Activated CD4-positive, alpha-beta T cell treated with anti-CD3 and anti-CD28 coated beads, Interleukin-2, amount 10 ng/mL, durations not matched to agents 7 days and 5 days (primary cell): ENCODE measurements around the gene CHRNB2. TPM values are rescaled to one million over a fixed set of nuclear protein-coding genes. Genes with fewer than 3 reads are reported as not detected.

Experiments
- CTCF ChIA-PET: fragments of 350-600 bp; sonication (Branson Sonifier 250); formaldehyde crosslinking; loops from one replicate; lab custom pipeline; 2021; ENCODE audit warnings: antibody characterized with exemption; lab: Charles Lee
- POLR2A ChIA-PET: fragments of 350-600 bp; sonication (Branson Sonifier 250); formaldehyde crosslinking; loops from one replicate; lab custom pipeline; 2021; ENCODE audit warnings: antibody characterized with exemption; lab: Charles Lee
- DNase-seq: peaks from one replicate; pipeline ENCODE4 v3.0.0-alpha.2; 2020
- H3K27ac Mint-ChIP-seq: one replicate; pipeline ENCODE4 v1.8.0; 2021; ENCODE audit warnings: mild to moderate bottlenecking, moderate library complexity, mixed read lengths
- H3K27me3 Mint-ChIP-seq: one replicate; pipeline ENCODE4 v1.8.0; 2021; ENCODE audit warnings: mixed read lengths
- H3K36me3 Mint-ChIP-seq: one replicate; pipeline ENCODE4 v1.8.0; 2021; ENCODE audit warnings: low read depth, mixed read lengths
- H3K4me1 Mint-ChIP-seq: one replicate; pipeline ENCODE4 v1.8.0; 2021; ENCODE audit warnings: mixed read lengths
- H3K4me3 Mint-ChIP-seq: one replicate; pipeline ENCODE4 v1.8.0; 2021; ENCODE audit warnings: mild to moderate bottlenecking, moderate library complexity, mixed read lengths
- H3K9me3 Mint-ChIP-seq: one replicate; pipeline ENCODE4 v1.8.0; 2021; ENCODE audit warnings: mixed read lengths
- total RNA-seq, 2 experiments: library from RNA; stranded (reverse); gene quantifications; one replicate each; pipeline ENCODE4 v1.2.3, GENCODE V29; 2021

The CHRNB2 gene
- total RNA-seq, 2 experiments from 2014 or later: not detected

- H3K27ac Mint-ChIP-seq: no peak overlapping the region
- DNase-seq: no peak
- H3K4me3 Mint-ChIP-seq: no peak overlapping the region
- ChIA-PET CTCF (interaction anchor here (1.1 to 1.2 kb wide), 2 partner anchors 15 to 62 kb away, joined by 3 to 4 read pairs; no protein-coding TSS in a partner anchor), POLR2A (no interaction called here)
- H3K4me1 Mint-ChIP-seq: no peaks in the 10 kb centered on the region
- no peaks in the 10 kb centered on the region for H3K36me3 Mint-ChIP-seq
- peaks cover 19% of the 10 kb centered on the region for H3K27me3 Mint-ChIP-seq
- no peaks in the 10 kb centered on the region for H3K9me3 Mint-ChIP-seq
Observed at GRCh38 chr1:154541231-154541630, 26.3 kb upstream of the CHRNB2 start.

- Mint-ChIP-seq H3K4me3 (no peak overlapping the region), H3K36me3 (peaks cover 24% of the 10 kb centered on the region), H3K4me1 (peaks cover 15% of the 10 kb centered on the region), H3K27ac (no peak overlapping the region), H3K27me3 (peaks cover 7% of the 10 kb centered on the region), H3K9me3 (no peaks in the 10 kb centered on the region)
- peak; percentile 59 for DNase-seq
- CTCF ChIA-PET: interaction anchor here (0.6 to 2.5 kb wide), 27 partner anchors 9 to 538 kb away, joined by 3 to 12 read pairs (median 3); partner anchors contain the start of genes ATP8B2, SHE and TDRD10
- POLR2A ChIA-PET: no interaction called here
Observed at GRCh38 chr1:154546264-154547063, 21.1 kb upstream of the CHRNB2 start.

GRCh38 chr1:154547105-154547732 lies 20.4 kb upstream of the CHRNB2 start:
- no peak for DNase-seq
- H3K4me3 Mint-ChIP-seq: no peak overlapping the region
- ChIA-PET CTCF (interaction anchor here (0.6 to 2.5 kb wide), 26 partner anchors 8 to 537 kb away, joined by 3 to 12 read pairs (median 3); partner anchors contain the start of genes ATP8B2, SHE and TDRD10), POLR2A (no interaction called here)
- peaks cover 15% of the 10 kb centered on the region for H3K4me1 Mint-ChIP-seq
- H3K36me3 Mint-ChIP-seq: peaks cover 31% of the 10 kb centered on the region
- H3K27me3 Mint-ChIP-seq: peaks cover 4% of the 10 kb centered on the region
- no peak overlapping the region for H3K27ac Mint-ChIP-seq
- H3K9me3 Mint-ChIP-seq: no peaks in the 10 kb centered on the region

- H3K36me3 Mint-ChIP-seq: peaks cover 38% of the 10 kb centered on the region
- H3K27ac Mint-ChIP-seq: no peak overlapping the region
- CTCF ChIA-PET: interaction anchor here (1.1 to 2.2 kb wide), 2 partner anchors 10 to 11 kb away, joined by 4 to 5 read pairs; no protein-coding TSS in a partner anchor
- no peaks in the 10 kb centered on the region for H3K27me3 Mint-ChIP-seq
- DNase-seq: no peak
- H3K4me3 Mint-ChIP-seq: no peak overlapping the region
- POLR2A ChIA-PET: no interaction called here
- H3K4me1 Mint-ChIP-seq: peaks cover 15% of the 10 kb centered on the region
- H3K9me3 Mint-ChIP-seq: no peaks in the 10 kb centered on the region
Observed at GRCh38 chr1:154548028-154548427, 19.6 kb upstream of the CHRNB2 start.

DNA sequence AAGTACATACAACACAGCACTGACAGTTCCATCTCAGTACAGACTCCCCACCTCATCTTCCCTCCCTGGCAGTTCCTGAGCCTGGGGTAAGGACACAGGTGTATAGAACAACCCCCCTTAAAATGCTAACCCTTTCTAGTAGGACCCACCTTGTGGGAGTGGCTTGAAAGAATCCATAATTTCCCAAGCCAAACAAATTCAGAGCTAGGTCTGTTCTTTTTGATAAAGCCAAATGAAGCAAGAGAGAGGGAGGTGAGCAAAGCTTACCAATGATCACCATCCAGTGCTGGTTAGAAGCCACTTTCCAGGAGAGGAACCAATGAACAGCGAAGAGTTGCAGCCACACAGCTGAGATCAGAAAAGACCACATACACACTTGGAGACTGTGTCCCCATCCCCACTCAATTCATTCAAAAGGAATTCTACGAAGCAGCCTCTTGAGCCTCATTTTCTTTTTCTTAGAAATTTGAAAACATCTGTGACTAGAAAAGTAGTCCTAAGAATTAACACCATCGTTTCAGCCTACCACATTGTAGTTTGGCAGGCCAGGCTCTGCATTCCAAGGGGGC lies 18.3 kb upstream of the CHRNB2 start:
- POLR2A ChIA-PET: interaction anchor here (0.6 kb wide), 1 partner anchor 25 kb away, joined by 3 read pairs; no protein-coding TSS in a partner anchor
- peaks cover 15% of the 10 kb centered on the region for H3K4me1 Mint-ChIP-seq

DNA sequence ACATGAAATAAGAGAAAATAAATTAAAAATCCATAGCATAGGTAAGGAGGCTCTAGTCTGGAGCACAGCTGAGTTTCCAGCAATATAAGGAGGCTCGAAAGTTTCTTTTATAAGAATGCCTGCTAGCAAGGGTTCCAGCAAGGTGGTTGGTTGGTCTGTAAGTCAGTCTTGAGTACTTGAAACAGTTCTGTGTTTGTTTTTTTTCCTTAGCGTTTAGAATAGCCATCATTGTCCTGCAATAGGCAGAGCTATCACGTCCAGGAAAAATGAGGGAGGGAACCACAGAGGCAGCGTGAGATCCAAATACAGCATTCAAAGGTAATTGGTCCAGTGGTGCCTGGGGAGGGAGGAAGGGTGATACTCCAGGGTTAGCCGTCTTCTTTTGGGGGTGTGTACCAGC lies 17.5 kb upstream of the CHRNB2 start:
- no peaks in the 10 kb centered on the region for H3K27me3 Mint-ChIP-seq
- ChIA-PET POLR2A (interaction anchor here (0.5 kb wide), 1 partner anchor 1675 kb away, joined by 4 read pairs; no protein-coding TSS in a partner anchor), CTCF (interaction anchor here (0.6 to 2.2 kb wide), 3 partner anchors 9 to 763 kb away, joined by 3 to 7 read pairs (median 5); no protein-coding TSS in a partner anchor)
- H3K4me3 Mint-ChIP-seq: no peak overlapping the region
- H3K4me1 Mint-ChIP-seq: peaks cover 19% of the 10 kb centered on the region
- H3K27ac Mint-ChIP-seq: no peak overlapping the region
- H3K36me3 Mint-ChIP-seq: peaks cover 56% of the 10 kb centered on the region
- no peaks in the 10 kb centered on the region for H3K9me3 Mint-ChIP-seq
- DNase-seq: no peak

More for the DNA sequence above, 18.3 kb upstream of the CHRNB2 start:
- CTCF ChIA-PET: interaction anchor here (1.1 to 2.2 kb wide), 3 partner anchors 10 to 69 kb away, joined by 4 to 7 read pairs (median 5); no protein-coding TSS in a partner anchor
- Mint-ChIP-seq H3K4me3 (no peak overlapping the region), H3K9me3 (no peaks in the 10 kb centered on the region), H3K27me3 (no peaks in the 10 kb centered on the region), H3K27ac (no peak overlapping the region), H3K36me3 (peaks cover 49% of the 10 kb centered on the region)
- no peak for DNase-seq

- no peak overlapping the region for H3K27ac Mint-ChIP-seq
- CTCF ChIA-PET: interaction anchor here (1.7 kb wide), 1 partner anchor 70 kb away, joined by 7 read pairs; no protein-coding TSS in a partner anchor
Observed at GRCh38 chr1:154550657-154551056, 16.9 kb upstream of the CHRNB2 start.

GRCh38 chr1:154551474-154551873 lies 16.1 kb upstream of the CHRNB2 start:
- CTCF ChIA-PET: interaction anchor here (0.6 kb wide), 1 partner anchor 1482 kb away, joined by 3 read pairs; no protein-coding TSS in a partner anchor
- H3K36me3 Mint-ChIP-seq: peaks cover 69% of the 10 kb centered on the region
- POLR2A ChIA-PET: no interaction called here

More at GRCh38 chr1:154550657-154551056, 16.9 kb upstream of the CHRNB2 start:
- peaks cover 62% of the 10 kb centered on the region for H3K36me3 Mint-ChIP-seq
- no peak overlapping the region for H3K4me3 Mint-ChIP-seq
- DNase-seq: no peak
- POLR2A ChIA-PET: no interaction called here
- H3K4me1 Mint-ChIP-seq: peaks cover 25% of the 10 kb centered on the region
- H3K9me3 Mint-ChIP-seq: no peaks in the 10 kb centered on the region
- H3K27me3 Mint-ChIP-seq: no peaks in the 10 kb centered on the region

GRCh38 chr1:154552036-154552435 lies 15.5 kb upstream of the CHRNB2 start:
- ChIA-PET POLR2A (no interaction called here), CTCF (interaction anchor here (0.9 kb wide), 1 partner anchor 73 kb away, joined by 4 read pairs; no protein-coding TSS in a partner anchor)
- peaks cover 37% of the 10 kb centered on the region for H3K4me1 Mint-ChIP-seq
- no peaks in the 10 kb centered on the region for H3K27me3 Mint-ChIP-seq
- no peak overlapping the region for H3K27ac Mint-ChIP-seq
- DNase-seq: no peak
- no peaks in the 10 kb centered on the region for H3K9me3 Mint-ChIP-seq
- no peak overlapping the region for H3K4me3 Mint-ChIP-seq
- peaks cover 70% of the 10 kb centered on the region for H3K36me3 Mint-ChIP-seq

More at GRCh38 chr1:154551474-154551873, 16.1 kb upstream of the CHRNB2 start:
- Mint-ChIP-seq H3K27me3 (no peaks in the 10 kb centered on the region), H3K9me3 (no peaks in the 10 kb centered on the region), H3K4me3 (no peak overlapping the region), H3K4me1 (peaks cover 32% of the 10 kb centered on the region), H3K27ac (no peak overlapping the region)
- DNase-seq: no peak

GRCh38 chr1:154553056-154554030 lies 14.2 kb upstream of the CHRNB2 start:
- no peaks in the 10 kb centered on the region for H3K27me3 Mint-ChIP-seq
- H3K27ac Mint-ChIP-seq: no peak overlapping the region
- peaks cover 76% of the 10 kb centered on the region for H3K36me3 Mint-ChIP-seq

DNA sequence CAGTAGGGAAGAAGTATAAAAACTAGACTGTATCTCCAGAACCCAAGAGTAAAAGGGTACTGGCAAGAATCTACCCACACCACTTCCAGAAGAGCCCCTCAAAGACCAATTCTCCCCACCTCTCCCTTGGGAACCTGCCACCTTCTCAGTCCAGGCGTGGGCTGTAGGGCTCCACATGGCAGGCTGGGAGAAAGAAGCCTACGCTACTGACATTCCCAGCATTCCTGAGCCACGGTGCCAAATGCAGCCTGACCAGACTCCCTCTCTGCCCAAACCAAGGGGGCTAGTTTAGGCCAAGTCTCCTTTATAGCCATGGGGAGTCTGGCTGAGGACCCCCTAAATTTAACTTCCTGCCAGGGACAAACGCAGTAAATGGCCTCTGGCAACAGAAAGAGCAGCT lies 11.2 kb upstream of the CHRNB2 start:
- no peaks in the 10 kb centered on the region for H3K9me3 Mint-ChIP-seq
- H3K36me3 Mint-ChIP-seq: peaks cover 53% of the 10 kb centered on the region
- no peaks in the 10 kb centered on the region for H3K27me3 Mint-ChIP-seq
- DNase-seq: no peak
- ChIA-PET CTCF (interaction anchor here (1.0 to 1.6 kb wide), 2 partner anchors 10 to 14 kb away, joined by 3 to 4 read pairs; no protein-coding TSS in a partner anchor), POLR2A (no interaction called here)
- H3K4me1 Mint-ChIP-seq: peaks cover 42% of the 10 kb centered on the region
- peak overlapping the region; percentile 64 for H3K27ac Mint-ChIP-seq
- peak overlapping the region; percentile 87 for H3K4me3 Mint-ChIP-seq

More at GRCh38 chr1:154553056-154554030, 14.2 kb upstream of the CHRNB2 start:
- H3K4me1 Mint-ChIP-seq: peaks cover 40% of the 10 kb centered on the region
- no peak for DNase-seq
- no peaks in the 10 kb centered on the region for H3K9me3 Mint-ChIP-seq
- ChIA-PET CTCF (interaction anchor here (1.3 to 1.4 kb wide), 2 partner anchors 14 to 74 kb away, joined by 3 to 5 read pairs; no protein-coding TSS in a partner anchor), POLR2A (no interaction called here)
- no peak overlapping the region for H3K4me3 Mint-ChIP-seq
